Stimulated activated CD8-positive, alpha-beta memory T cell treated with anti-CD3 and anti-CD28 coated beads, Interleukin-15, amount 100 ng/mL, for 1 hour (primary cell): Measurements from ENCODE around the gene MINDY1.

ENCODE experiments used
- DNase-seq: peaks from one replicate; pipeline ENCODE4 v3.0.0-alpha.2; 2020; ENCODE audit warnings: low read depth

MINDY1 gene

GRCh38 chr1:150965605-150966004 lies 41.1 kb downstream of the MINDY1 start:
- no peak for DNase-seq

- no peak for DNase-seq
These were observed 42.6 kb downstream of the MINDY1 start for GRCh38 chr1:150964164-150964489.

GRCh38 chr1:150963321-150964163 lies 43.2 kb downstream of the MINDY1 start:
- no peak for DNase-seq

- no peak for DNase-seq
These were observed 44.9 kb downstream of the MINDY1 start for GRCh38 chr1:150961756-150962155.

GRCh38 chr1:150960646-150961045 lies 46.1 kb downstream of the MINDY1 start:
- DNase-seq = no peak

- no peak for DNase-seq
These were observed 49.0 kb downstream of the MINDY1 start for GRCh38 chr1:150957666-150958065.

- no peak for DNase-seq
These were observed 51.4 kb downstream of the MINDY1 start for GRCh38 chr1:150955280-150955679.

GRCh38 chr1:150954708-150955107 lies 52.0 kb downstream of the MINDY1 start:
- no peak for DNase-seq
